ENCODE measurements around the gene NOL4L. TPM values are rescaled to one million over a fixed set of nuclear protein-coding genes. Genes with fewer than 3 reads are reported as not detected.

Gene NOL4L
- total RNA-seq, 4 donors from 2014 or later, result 2.6 to 12.8 (median 6.4) TPM

DNA sequence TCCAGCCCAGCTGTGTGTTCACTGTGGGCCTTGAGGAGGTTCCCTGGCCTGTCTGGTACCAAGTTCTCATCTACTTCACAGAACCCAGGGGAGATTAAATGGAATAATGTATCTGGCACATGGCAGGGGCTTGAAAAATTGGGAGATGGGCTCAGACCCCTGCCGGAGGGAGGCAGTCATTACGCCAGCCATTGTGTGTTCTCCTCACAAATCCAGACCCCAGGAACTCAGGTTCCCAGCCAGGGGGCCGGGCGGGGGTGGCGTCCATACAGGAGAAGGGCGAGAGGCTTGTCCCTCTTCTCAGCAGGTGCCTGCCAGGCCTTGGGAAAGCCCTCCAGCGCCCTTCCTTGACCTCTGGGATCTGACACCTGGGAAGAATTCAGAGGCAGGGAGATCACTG is 8.1 kb downstream of the NOL4L start:
- no peak overlapping the region for H3K4me3 ChIP-seq
- TF ChIP-seq, protein P1, sequence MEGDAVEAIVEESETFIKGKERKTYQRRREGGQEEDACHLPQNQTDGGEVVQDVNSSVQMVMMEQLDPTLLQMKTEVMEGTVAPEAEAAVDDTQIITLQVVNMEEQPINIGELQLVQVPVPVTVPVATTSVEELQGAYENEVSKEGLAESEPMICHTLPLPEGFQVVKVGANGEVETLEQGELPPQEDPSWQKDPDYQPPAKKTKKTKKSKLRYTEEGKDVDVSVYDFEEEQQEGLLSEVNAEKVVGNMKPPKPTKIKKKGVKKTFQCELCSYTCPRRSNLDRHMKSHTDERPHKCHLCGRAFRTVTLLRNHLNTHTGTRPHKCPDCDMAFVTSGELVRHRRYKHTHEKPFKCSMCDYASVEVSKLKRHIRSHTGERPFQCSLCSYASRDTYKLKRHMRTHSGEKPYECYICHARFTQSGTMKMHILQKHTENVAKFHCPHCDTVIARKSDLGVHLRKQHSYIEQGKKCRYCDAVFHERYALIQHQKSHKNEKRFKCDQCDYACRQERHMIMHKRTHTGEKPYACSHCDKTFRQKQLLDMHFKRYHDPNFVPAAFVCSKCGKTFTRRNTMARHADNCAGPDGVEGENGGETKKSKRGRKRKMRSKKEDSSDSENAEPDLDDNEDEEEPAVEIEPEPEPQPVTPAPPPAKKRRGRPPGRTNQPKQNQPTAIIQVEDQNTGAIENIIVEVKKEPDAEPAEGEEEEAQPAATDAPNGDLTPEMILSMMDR (IDR thresholded peaks at IDR 0.05), result no peak
- TF ChIP-seq EP300 (IDR thresholded peaks at IDR 0.05) (no peak), POLR2A (IDR thresholded peaks at IDR 0.05) (no peak), POLR2AphosphoS5 (IDR thresholded peaks at IDR 0.05) (no peak)
- no peaks in the 10 kb centered on the region for H3K4me1 ChIP-seq
- no peak overlapping the region for H3K27ac ChIP-seq
- H3K9me3 ChIP-seq, result no peaks in the 10 kb centered on the region
- WGBS, result 90% methylated on average over 4 of the region's 7 CpGs
- H3K27me3 ChIP-seq, result peaks cover 6% of the 10 kb centered on the region
- no peak for DNase-seq (ENCODE audit: low spot score in 2 of 2)
- no peaks in the 10 kb centered on the region for H3K36me3 ChIP-seq

DNA sequence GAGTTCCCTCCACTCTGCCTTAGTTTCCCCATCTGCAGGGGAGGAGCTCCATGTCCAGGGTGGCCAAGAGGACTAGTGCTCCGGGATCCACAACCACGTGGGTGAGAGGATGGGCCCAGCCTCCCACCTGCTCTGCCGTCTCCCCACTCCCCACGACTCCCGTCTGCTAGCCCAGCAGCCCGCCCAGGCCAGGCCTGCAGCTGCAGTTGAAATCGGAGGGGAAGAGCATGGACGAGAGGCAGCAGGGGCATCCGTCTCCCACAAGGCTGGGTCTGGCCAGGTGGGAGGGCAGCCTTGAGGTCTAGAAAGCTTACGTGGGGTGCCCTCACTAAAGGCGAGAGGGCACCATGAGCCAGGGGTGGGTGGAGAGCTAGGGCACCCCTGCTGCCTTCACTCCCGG is 8.6 kb downstream of the NOL4L start:
- no peak overlapping the region for H3K4me3 ChIP-seq
- TF ChIP-seq POLR2A (IDR thresholded peaks at IDR 0.05), result no peak
- TF ChIP-seq POLR2AphosphoS5 (IDR thresholded peaks at IDR 0.05), result no peak
- TF ChIP-seq, protein P1 (IDR thresholded peaks at IDR 0.05), result no peak
- no peak for TF ChIP-seq EP300 (IDR thresholded peaks at IDR 0.05)
- no peaks in the 10 kb centered on the region for H3K9me3 ChIP-seq
- H3K27me3 ChIP-seq, result peaks cover 6% of the 10 kb centered on the region
- no peaks in the 10 kb centered on the region for H3K4me1 ChIP-seq
- DNase-seq (ENCODE audit: low spot score in 2 of 2), result no peak
- 83% methylated on average over 10 of the region's 12 CpGs for WGBS
- no peak overlapping the region for H3K27ac ChIP-seq
- H3K36me3 ChIP-seq, result no peaks in the 10 kb centered on the region

DNA sequence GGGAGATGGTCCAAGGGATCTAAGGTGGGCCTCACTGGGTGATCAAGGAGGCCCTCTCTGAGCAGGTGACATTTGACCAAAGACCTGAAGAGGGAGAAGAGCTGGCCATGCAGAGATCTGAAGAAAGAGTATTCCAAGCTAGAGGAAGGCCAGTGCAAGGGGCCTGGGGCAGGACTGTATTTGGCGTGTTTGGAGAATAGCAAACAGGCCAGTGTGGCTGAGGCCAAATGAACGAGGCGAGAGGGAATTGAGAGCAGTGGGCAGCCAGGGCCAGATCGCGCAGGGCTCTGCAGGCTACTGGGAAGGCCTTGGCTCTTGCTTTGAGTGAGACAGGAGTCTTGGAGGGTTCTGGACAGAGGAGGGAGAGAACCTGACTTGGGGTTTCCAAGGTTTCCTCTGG is 9.3 kb downstream of the NOL4L start:
- TF ChIP-seq EP300 (IDR thresholded peaks at IDR 0.05), result no peak
- TF ChIP-seq, protein P1 (IDR thresholded peaks at IDR 0.05), result no peak
- no peak for TF ChIP-seq POLR2A (IDR thresholded peaks at IDR 0.05)
- no peak for TF ChIP-seq POLR2AphosphoS5 (IDR thresholded peaks at IDR 0.05)
- no peak overlapping the region for H3K27ac ChIP-seq
- no peak for DNase-seq (ENCODE audit: low spot score in 2 of 2)
- peaks cover 6% of the 10 kb centered on the region for H3K27me3 ChIP-seq
- no peaks in the 10 kb centered on the region for H3K36me3 ChIP-seq
- H3K4me3 ChIP-seq, result no peak overlapping the region
- WGBS, result 88% methylated on average over 5 of the region's 5 CpGs
- H3K4me1 ChIP-seq, result no peaks in the 10 kb centered on the region
- no peaks in the 10 kb centered on the region for H3K9me3 ChIP-seq

DNA sequence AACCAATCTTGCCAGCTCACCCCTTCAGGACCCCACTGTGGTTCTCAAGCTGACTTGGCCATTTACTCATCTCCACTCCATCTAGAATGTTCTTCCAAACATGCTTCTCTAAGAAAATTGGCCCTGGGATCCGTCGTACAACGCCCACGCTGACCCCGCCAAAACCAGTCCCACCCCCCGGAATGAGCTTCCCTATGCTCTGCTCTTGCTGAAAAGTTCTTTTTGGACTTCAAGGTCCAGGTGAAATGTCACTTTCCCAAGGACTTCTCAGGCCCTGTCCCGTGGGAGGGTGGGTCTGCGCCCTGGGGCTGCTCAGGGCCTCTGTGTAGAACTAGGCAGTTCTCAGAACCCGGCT is 9.9 kb downstream of the NOL4L start:
- no peak for DNase-seq (ENCODE audit: low spot score in 2 of 2)
- no peak overlapping the region for H3K27ac ChIP-seq
- 70% methylated on average over 7 of the region's 9 CpGs for WGBS

DNA sequence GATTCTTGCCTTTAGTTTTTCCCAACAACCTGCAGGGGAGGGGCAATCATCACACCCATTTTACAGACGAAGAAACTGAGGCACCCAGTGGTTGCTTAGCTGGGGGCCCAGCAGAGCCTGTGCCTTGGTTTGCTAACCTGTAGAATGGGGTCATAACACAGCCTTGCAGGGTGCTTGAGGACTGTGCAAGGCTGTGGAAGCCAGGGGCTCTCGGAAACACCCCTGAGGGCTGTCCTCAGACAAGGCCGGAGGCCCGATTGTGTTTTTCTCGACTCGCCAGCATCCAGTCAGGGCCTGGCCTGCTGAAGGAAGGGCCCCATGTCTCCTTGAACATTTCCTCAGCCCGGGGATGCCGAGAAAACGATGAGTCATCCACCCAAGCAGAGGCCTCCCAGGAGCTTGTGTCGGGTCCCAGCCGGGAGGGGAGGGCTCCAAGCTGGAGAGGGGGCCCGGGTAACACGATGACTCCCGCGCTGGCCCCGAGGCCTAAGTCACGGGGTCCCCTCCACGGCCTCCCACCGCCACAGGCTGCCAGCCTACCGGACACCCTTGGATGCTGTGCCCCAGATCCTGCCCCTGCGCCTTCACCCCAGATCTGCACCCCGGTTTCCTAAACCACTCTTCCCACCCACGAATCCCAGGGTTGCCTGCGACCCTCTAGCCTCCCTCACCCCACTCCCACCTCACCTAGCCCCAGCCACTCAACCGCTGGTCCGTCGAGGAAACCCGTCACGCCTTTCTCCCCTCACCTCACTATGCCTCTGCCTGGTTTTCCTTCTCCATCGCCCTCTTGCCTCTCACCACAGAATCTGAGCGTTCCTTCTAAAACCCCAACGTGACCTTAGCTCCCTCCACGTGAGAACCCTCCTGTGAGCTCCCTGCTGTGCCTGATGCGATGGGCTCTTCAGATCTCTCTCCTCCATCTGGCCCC is 10.6 kb downstream of the NOL4L start:
- TF ChIP-seq, protein P1 (IDR thresholded peaks at IDR 0.05), result no peak
- TF ChIP-seq POLR2A (IDR thresholded peaks at IDR 0.05), result no peak
- no peak for TF ChIP-seq EP300 (IDR thresholded peaks at IDR 0.05)
- TF ChIP-seq POLR2AphosphoS5 (IDR thresholded peaks at IDR 0.05), result no peak
- Histone ChIP-seq H3K27ac (no peak overlapping the region), H3K36me3 (no peaks in the 10 kb centered on the region), H3K9me3 (no peaks in the 10 kb centered on the region), H3K27me3 (peaks cover 6% of the 10 kb centered on the region), H3K4me1 (no peaks in the 10 kb centered on the region), H3K4me3 (no peak overlapping the region)
- WGBS, result 45% methylated on average over 28 of the region's 34 CpGs
- no peak for DNase-seq (ENCODE audit: low spot score in 2 of 2)

More for the DNA sequence above, 9.9 kb downstream of the NOL4L start:
- H3K4me1 ChIP-seq, result no peaks in the 10 kb centered on the region
- no peaks in the 10 kb centered on the region for H3K36me3 ChIP-seq
- no peak overlapping the region for H3K4me3 ChIP-seq
- no peaks in the 10 kb centered on the region for H3K9me3 ChIP-seq
- H3K27me3 ChIP-seq, result peaks cover 6% of the 10 kb centered on the region
- no peak for TF ChIP-seq EP300 (IDR thresholded peaks at IDR 0.05)
- TF ChIP-seq POLR2A (IDR thresholded peaks at IDR 0.05), result no peak
- no peak for TF ChIP-seq POLR2AphosphoS5 (IDR thresholded peaks at IDR 0.05)
- TF ChIP-seq, protein P1 (IDR thresholded peaks at IDR 0.05), result no peak

Data from suprapubic skin (tissue), 4 donors.